DOHH2 (cell line): ENCODE data around the gene ACTN1.

ENCODE experiments used
- EZH2phosphoT487 ChIP-seq: fragments of 200-600 bp; sonication (generic); IDR thresholded peaks from 2 replicates; pipeline ENCODE4 v1.6.1; 2017; ENCODE audit warnings: borderline replicate concordance, mild to moderate bottlenecking, antibody characterized with exemption, low read length, moderate library complexity, mixed read lengths
- TF ChIP-seq, protein P1 (sequence below): fragments of 200-600 bp; sonication (generic); IDR thresholded peaks from one replicate; pipeline ENCODE4 v1.5.1; 2014; ENCODE audit warnings: antibody characterized with exemption, mild to moderate bottlenecking, low read depth, low read length; ENCODE audit not compliant: poor library complexity, severe bottlenecking

DNA sequence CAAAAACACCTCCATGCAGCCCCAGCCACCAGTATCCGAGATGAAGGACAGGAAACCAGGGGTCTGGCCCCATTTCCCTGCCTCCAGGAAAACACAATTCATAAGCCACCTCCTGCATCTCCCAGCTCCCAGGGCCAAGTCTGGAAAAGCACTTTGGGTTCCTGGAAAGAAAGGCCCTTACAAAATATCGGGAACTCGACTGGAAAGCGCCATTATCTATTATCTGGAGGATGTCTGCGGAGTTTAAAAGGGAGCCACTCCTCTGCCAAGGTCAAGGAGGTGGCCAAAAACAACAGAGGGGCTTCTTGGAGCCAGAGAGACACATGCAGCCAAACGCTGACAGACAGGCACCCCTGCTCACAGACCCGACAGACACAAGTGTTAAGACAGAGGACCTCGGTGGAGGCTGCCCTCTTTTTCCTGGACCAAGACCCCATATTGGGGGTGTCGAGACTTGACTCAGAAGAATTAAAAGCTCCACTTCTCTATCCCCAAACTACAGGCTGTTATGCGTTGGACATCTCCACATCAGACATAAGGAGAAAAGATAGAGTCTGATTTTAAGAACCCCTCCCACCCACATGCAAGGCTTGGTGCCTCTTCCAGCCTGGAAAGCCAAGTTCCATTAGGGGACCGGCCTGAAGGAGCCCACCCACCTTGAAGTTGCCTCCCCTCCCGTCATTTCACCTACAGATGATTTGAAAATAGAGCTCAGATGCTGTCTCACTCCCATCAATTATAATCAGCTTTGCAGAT lies 9.6 kb downstream of the ACTN1 start:
- TF ChIP-seq, protein P1, sequence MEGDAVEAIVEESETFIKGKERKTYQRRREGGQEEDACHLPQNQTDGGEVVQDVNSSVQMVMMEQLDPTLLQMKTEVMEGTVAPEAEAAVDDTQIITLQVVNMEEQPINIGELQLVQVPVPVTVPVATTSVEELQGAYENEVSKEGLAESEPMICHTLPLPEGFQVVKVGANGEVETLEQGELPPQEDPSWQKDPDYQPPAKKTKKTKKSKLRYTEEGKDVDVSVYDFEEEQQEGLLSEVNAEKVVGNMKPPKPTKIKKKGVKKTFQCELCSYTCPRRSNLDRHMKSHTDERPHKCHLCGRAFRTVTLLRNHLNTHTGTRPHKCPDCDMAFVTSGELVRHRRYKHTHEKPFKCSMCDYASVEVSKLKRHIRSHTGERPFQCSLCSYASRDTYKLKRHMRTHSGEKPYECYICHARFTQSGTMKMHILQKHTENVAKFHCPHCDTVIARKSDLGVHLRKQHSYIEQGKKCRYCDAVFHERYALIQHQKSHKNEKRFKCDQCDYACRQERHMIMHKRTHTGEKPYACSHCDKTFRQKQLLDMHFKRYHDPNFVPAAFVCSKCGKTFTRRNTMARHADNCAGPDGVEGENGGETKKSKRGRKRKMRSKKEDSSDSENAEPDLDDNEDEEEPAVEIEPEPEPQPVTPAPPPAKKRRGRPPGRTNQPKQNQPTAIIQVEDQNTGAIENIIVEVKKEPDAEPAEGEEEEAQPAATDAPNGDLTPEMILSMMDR: no peak
- TF ChIP-seq EZH2phosphoT487: no peak
